Activated T-helper 1 cell treated with anti-CD3 and anti-CD28 coated beads, Interleukin-12 subunit alpha, Interleukin-12 subunit beta, Interleukin-2, Interleukin-4 antibody, amounts not matched to agents 30 ng/mL and 10 ng/mL and 1 ng/mL, durations not matched to agents 14 hours and 24 hours and 36 hours (primary cell): ENCODE measurements around the gene GPR4. TPM values are rescaled to one million over a fixed set of nuclear protein-coding genes. Genes with fewer than 3 reads are reported as not detected.
"Not testable (repeated sequence)": the region's sequence is repeated elsewhere in the genome, so short reads cannot be mapped to it uniquely, and the experiment has no call there.

ENCODE experiments used
- DNase-seq: peaks from one replicate; pipeline ENCODE4 v3.0.0; 2021; ENCODE audit warnings: low spot score
- H3K27ac Mint-ChIP-seq: one replicate; pipeline ENCODE4 v1.8.0; 2021; ENCODE audit warnings: mild to moderate bottlenecking, mixed read lengths
- H3K27me3 Mint-ChIP-seq: one replicate; pipeline ENCODE4 v1.8.0; 2022; ENCODE audit warnings: mild to moderate bottlenecking, moderate library complexity, mixed read lengths; ENCODE audit not compliant: insufficient read depth
- H3K36me3 Mint-ChIP-seq: one replicate; pipeline ENCODE4 v1.8.0; 2021; ENCODE audit warnings: low read depth, mixed read lengths
- H3K4me1 Mint-ChIP-seq: one replicate; pipeline ENCODE4 v1.8.0; 2021; ENCODE audit warnings: low read depth, mixed read lengths
- H3K4me3 Mint-ChIP-seq: one replicate; pipeline ENCODE4 v1.8.0; 2021; ENCODE audit warnings: mild to moderate bottlenecking, moderate library complexity, mixed read lengths
- H3K9me3 Mint-ChIP-seq: one replicate; pipeline ENCODE4 v1.8.0; 2021; ENCODE audit warnings: mixed read lengths
- intact Hi-C: fragments of 100-400 bp; cut with micrococcal nuclease; formaldehyde crosslinking; loops from one replicate; pipeline ENCODE4 v1.15.1; 2024
- total RNA-seq: library from RNA; stranded (reverse); gene quantifications from 2 replicates; pipeline ENCODE4 v1.2.3, GENCODE V29; 2022

Gene GPR4
- total RNA-seq, 1 donor from 2014 or later, result not detected

GRCh38 chr19:45615056-45615455 is 13.0 kb upstream of the GPR4 start:
- not testable (repeated sequence) for H3K4me3 Mint-ChIP-seq, DNase-seq, H3K27ac Mint-ChIP-seq, H3K9me3 Mint-ChIP-seq, H3K27me3 Mint-ChIP-seq
- intact Hi-C loops, result loop anchor here (2.0 kb wide), 1 partner anchor 54 kb away; the partner anchor contains the start of gene GIPR
- H3K36me3 Mint-ChIP-seq, result peaks cover 43% of the 10 kb centered on the region
- peaks cover 13% of the 10 kb centered on the region for H3K4me1 Mint-ChIP-seq

GRCh38 chr19:45613926-45614725 is 12.1 kb upstream of the GPR4 start:
- peak overlapping the region; percentile 74 for H3K4me3 Mint-ChIP-seq
- H3K27ac Mint-ChIP-seq, result peak overlapping the region; percentile 96
- DNase-seq, result peak; percentile 21
- H3K27me3 Mint-ChIP-seq, result no peaks in the 10 kb centered on the region
- peaks cover 1% of the 10 kb centered on the region for H3K9me3 Mint-ChIP-seq
- intact Hi-C loops, result loop anchor here (1.0 to 2.0 kb wide), 3 partner anchors 29 to 55 kb away; partner anchors contain the start of genes GIPR and OPA3
- H3K4me1 Mint-ChIP-seq, result peaks cover 13% of the 10 kb centered on the region
- peaks cover 44% of the 10 kb centered on the region for H3K36me3 Mint-ChIP-seq

GRCh38 chr19:45608948-45609347 is 6.9 kb upstream of the GPR4 start:
- Mint-ChIP-seq H3K4me3 (no peak overlapping the region), H3K9me3 (peaks cover 6% of the 10 kb centered on the region), H3K36me3 (peaks cover 28% of the 10 kb centered on the region), H3K27ac (peak overlapping the region; percentile 52), H3K27me3 (no peaks in the 10 kb centered on the region), H3K4me1 (peaks cover 16% of the 10 kb centered on the region)
- intact Hi-C loops, result no loop called here
- no peak for DNase-seq

DNA sequence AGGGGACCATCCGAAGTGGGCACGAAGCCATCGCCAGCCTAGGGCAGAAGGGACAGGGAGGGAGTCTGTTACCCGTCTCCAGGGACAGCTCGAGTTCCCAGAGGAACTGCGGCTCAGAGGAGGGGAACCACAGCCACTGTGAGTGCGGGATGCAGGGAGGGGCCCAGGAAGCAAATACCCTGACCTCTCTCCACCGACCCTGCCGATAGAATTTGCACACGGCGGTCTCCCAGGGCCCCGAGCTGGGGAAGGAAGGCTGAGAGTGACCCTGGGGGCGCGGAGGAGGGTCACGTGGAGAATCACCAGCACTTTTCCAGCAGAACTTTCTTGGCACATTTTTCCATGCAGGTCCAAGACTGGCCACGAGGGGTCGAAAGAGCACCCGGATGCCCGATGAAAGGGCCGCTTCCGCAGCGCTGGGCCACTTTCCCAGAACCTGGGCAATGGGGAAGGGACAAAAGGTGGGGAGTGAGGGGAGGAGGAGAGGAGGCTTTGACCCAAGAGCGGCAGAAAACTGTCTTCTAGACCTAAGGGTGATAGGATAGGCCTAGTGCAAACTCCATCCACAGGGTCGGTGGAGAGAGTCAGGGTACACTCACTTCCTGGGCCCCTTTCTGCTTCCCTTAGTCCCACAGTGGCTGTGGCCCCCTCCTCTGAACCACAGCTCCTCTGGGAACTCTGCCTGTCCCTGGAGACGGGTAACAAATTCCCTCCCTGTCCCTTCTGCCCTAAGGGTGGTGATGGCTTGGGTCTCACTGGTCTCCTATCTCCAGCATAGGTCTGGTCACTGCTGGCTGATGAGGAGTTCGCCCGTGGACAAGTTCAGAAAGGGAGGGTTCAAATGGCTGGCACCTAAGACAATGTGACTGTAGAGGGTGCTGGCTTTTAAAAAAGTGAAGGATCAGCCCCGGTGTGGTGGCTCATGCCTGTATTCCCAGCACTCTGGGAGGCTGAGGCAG is 5.3 kb upstream of the GPR4 start:
- Mint-ChIP-seq H3K4me3 (no peak overlapping the region), H3K4me1 (peaks cover 11% of the 10 kb centered on the region), H3K36me3 (peaks cover 17% of the 10 kb centered on the region), H3K27me3 (peaks cover 12% of the 10 kb centered on the region), H3K27ac (peak overlapping the region; percentile 73), H3K9me3 (peaks cover 6% of the 10 kb centered on the region)
- DNase-seq, result peak; percentile 19
- intact Hi-C loops, result loop anchor here (1.0 kb wide), 2 partner anchors 36 to 74 kb away; no protein-coding TSS in a partner anchor

GRCh38 chr19:45601115-45601514 is 897 bp downstream of the GPR4 start:
- DNase-seq, result no peak
- H3K4me3 Mint-ChIP-seq, result no peak overlapping the region
- H3K36me3 Mint-ChIP-seq, result peaks cover 5% of the 10 kb centered on the region
- peaks cover 68% of the 10 kb centered on the region for H3K27me3 Mint-ChIP-seq
- intact Hi-C loops, result no loop called here
- H3K9me3 Mint-ChIP-seq, result no peaks in the 10 kb centered on the region
- no peak overlapping the region for H3K27ac Mint-ChIP-seq
- peaks cover 27% of the 10 kb centered on the region for H3K4me1 Mint-ChIP-seq

DNA sequence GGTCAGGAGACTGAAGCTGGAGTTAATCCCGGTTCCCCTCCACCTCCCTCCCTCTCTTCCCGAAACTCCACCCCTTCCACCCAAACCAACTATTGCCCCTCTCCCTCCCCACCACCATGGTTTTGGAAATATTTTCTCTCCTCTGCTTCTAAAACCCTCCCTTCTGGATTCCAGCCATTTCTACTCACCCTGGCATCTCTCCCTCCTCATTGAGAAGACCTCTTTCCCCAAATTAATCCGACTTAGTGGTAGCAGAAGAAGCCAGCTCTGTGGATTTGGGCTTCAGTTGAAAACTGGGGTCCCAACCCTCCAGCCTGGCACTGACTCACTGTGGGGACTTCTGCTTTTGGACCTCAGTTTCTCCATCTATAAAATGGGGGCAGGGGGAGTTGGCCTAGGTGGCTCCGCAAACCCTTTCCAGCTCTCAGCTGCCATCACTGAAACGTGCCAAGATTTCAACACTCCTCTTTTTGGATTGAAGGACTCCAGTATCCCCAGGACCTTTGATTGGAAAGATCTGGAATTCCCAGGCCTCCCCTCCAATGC is 1.6 kb downstream of the GPR4 start:
- intact Hi-C loops, result no loop called here
- no peak overlapping the region for H3K4me3 Mint-ChIP-seq
- no peak overlapping the region for H3K27ac Mint-ChIP-seq
- H3K9me3 Mint-ChIP-seq, result no peaks in the 10 kb centered on the region
- peaks cover 68% of the 10 kb centered on the region for H3K27me3 Mint-ChIP-seq
- H3K4me1 Mint-ChIP-seq, result peaks cover 27% of the 10 kb centered on the region
- peaks cover 5% of the 10 kb centered on the region for H3K36me3 Mint-ChIP-seq
- no peak for DNase-seq

- H3K27ac Mint-ChIP-seq, result no peak overlapping the region
- H3K4me1 Mint-ChIP-seq, result peaks cover 27% of the 10 kb centered on the region
- H3K36me3 Mint-ChIP-seq, result peaks cover 5% of the 10 kb centered on the region
- no peak for DNase-seq
- intact Hi-C loops, result no loop called here
- peaks cover 68% of the 10 kb centered on the region for H3K27me3 Mint-ChIP-seq
- H3K9me3 Mint-ChIP-seq, result no peaks in the 10 kb centered on the region
- H3K4me3 Mint-ChIP-seq, result no peak overlapping the region
These were observed 2.7 kb downstream of the GPR4 start for GRCh38 chr19:45599286-45599685.

DNA sequence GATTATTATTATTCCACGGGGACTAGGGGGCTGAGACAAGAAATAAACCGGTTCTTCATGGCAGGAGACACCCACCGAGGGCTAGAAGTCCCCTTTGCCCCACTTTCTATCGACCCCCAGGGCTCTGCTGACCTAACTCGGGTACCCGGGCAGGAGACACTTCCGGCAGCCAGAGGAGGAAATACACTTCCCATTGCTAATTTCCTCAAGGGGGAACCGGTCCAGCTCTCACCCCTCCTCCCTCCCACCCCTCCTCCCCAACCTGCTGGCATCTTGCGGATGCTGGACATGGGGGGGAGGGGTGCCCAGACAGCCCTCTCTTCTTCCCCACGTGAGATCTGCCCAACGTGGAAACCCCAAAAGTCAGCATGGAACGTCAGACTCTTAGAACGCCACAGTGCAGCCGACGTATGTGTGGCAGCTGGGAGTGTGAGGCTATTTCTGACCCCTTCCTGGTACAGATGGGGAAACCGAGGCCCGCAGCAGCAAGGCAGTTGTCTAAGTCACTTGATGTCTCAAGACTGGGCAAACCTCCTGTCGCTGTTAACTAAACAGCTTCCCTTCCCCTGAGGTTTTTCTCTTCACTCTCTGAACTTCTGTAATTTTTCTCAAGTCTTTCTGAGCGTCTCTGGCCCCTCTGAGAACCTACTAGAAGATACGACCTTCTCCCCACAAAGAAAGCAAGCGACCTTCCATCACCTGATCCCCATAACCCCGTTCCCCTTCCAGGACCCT is 3.6 kb downstream of the GPR4 start:
- no peak overlapping the region for H3K27ac Mint-ChIP-seq
- peaks cover 27% of the 10 kb centered on the region for H3K4me1 Mint-ChIP-seq
- peaks cover 5% of the 10 kb centered on the region for H3K36me3 Mint-ChIP-seq
- H3K9me3 Mint-ChIP-seq, result no peaks in the 10 kb centered on the region
- peaks cover 67% of the 10 kb centered on the region for H3K27me3 Mint-ChIP-seq
- intact Hi-C loops, result no loop called here
- DNase-seq, result no peak
- peak overlapping the region; percentile 31 for H3K4me3 Mint-ChIP-seq

DNA sequence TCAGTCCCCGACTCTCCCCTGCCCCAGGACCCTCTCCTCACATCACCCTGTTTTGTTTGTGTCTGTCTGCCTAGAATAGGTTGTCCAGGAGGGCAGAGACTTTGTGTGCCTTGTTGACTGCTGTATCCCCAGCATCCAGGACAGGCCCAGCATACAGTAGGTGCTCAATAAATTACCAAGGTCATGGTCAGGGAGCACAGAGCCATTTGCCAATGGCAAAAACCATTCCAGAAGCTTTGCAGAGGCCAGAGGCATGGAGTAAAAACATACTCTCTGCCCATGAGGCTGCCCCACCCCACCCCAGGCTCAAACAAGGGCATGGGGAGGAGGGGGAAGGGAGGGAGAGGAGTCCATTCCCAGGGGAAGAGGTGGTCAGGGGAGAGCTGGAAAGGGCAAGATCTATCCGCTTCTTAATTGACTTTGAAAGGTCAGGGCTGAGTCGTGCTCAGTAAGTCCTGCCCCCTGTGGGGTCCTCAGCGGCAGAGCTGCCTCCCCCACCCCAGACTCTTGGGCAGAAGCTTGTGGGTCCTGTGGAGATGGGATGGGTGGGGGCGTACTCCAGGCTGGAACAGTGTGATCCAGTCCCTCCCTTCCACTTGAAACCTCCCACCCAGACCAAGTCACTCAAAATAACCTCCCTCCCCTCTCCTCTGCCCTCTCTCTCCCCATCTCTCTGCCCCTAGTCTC is 4.4 kb downstream of the GPR4 start:
- Mint-ChIP-seq H3K36me3 (peaks cover 5% of the 10 kb centered on the region), H3K4me3 (no peak overlapping the region), H3K9me3 (no peaks in the 10 kb centered on the region), H3K4me1 (peaks cover 28% of the 10 kb centered on the region), H3K27me3 (peaks cover 58% of the 10 kb centered on the region), H3K27ac (no peak overlapping the region)
- intact Hi-C loops, result no loop called here
- DNase-seq, result no peak

DNA sequence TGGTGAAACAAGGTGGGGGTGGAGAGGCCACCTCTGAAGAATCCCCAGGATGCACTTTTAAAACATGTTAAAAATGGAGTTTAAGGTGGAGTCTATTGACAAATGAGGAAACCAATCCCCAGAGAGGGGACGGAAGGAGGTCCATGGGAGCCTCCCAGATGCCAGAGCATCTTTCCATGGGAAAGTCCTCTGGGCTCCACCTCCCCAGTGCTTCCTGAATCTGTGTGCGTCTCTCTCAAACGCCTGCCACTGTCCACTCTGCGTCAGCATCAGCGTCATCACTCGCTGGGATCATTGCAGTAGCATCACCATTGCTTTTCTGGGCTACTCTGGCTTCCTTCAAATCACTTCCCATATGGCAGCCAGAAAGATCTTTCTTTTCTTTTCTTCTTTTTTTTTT is 6.2 kb downstream of the GPR4 start:
- H3K36me3 Mint-ChIP-seq, result peaks cover 1% of the 10 kb centered on the region
- intact Hi-C loops, result no loop called here
- no peak for DNase-seq

DNA sequence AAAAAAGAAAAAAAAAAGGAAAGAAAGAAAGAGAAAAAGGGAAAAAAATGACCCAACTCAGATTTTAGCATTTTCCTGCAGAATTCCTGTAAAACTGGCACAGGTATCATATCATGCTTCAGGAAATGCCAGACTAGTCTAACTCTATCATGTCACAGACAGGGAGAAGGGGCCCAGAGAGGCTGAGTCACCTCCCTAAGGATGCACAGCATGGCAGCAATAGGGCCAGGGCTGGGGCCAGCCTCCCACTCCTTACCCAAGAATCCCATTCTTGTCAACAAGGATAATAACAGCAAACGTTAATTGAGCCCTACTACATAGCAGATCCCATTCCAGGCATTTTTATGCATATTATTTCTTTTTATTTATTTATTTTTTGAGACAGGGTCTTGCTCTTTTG is 8.5 kb downstream of the GPR4 start:
- Mint-ChIP-seq H3K27ac (no peak overlapping the region), H3K36me3 (no peaks in the 10 kb centered on the region), H3K4me3 (no peak overlapping the region), H3K9me3 (no peaks in the 10 kb centered on the region), H3K27me3 (peaks cover 27% of the 10 kb centered on the region), H3K4me1 (peaks cover 23% of the 10 kb centered on the region)
- intact Hi-C loops, result no loop called here
- no peak for DNase-seq

More for the DNA sequence above, 6.2 kb downstream of the GPR4 start:
- Mint-ChIP-seq H3K9me3 (no peaks in the 10 kb centered on the region), H3K4me1 (peaks cover 36% of the 10 kb centered on the region), H3K27me3 (peaks cover 46% of the 10 kb centered on the region), H3K27ac (no peak overlapping the region), H3K4me3 (no peak overlapping the region)

DNA sequence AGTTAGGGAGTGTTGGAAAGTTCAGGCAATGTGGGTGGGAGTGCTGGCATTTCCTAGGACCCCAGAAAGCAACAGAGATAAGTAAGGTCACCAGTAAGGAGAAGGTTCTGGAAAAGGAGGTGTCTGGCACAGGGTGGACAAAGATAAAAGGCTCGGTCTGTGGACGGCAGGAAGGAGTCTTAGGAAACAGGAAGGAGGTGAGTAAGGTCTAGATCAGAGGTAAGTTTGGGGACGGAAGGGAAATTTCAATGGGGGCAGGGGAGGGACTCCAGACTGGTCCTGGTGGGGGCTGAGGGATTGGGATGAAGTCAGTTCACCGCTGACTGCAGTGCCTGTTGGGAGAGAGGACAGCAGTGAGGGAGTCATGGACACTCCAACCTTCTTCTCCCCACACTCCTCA is 9.6 kb downstream of the GPR4 start:
- H3K27ac Mint-ChIP-seq, result peak overlapping the region; percentile 4
- peaks cover 16% of the 10 kb centered on the region for H3K27me3 Mint-ChIP-seq
- H3K36me3 Mint-ChIP-seq, result no peaks in the 10 kb centered on the region
- intact Hi-C loops, result no loop called here
- H3K4me3 Mint-ChIP-seq, result no peak overlapping the region
- peaks cover 15% of the 10 kb centered on the region for H3K4me1 Mint-ChIP-seq
- DNase-seq, result no peak
- no peaks in the 10 kb centered on the region for H3K9me3 Mint-ChIP-seq
